HG02642 (cell line): ENCODE data around the gene PLEKHJ1.

ENCODE experiments used
- ATAC-seq: cut with Tn5 transposase; IDR thresholded peaks from one replicate; pipeline ENCODE4 v1.9.1; 2021; ENCODE audit warnings: mild to moderate bottlenecking; ENCODE audit not compliant: unreplicated experiment, poor library complexity

PLEKHJ1 gene

DNA sequence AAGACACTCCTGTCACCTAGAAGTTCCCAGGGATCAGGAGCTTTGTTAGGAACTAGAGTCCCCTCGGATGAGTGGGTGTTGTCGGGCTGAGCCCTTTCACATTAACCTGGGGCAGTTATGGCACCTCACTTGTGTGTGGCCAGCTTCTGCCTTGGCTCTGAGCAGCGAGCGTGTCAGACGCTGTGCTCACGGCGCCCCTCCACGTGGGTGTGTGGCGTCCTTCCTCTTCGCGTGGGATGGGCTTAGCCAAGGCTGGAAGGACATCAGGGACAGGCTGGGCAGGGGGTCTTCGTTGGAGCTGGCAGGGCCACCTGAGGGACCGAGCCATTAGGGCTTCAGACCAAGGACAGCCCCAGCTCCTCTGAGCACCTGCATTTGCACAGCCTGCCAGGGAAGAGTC, 49.0 kb downstream of the PLEKHJ1 start:
- no peak for ATAC-seq

DNA sequence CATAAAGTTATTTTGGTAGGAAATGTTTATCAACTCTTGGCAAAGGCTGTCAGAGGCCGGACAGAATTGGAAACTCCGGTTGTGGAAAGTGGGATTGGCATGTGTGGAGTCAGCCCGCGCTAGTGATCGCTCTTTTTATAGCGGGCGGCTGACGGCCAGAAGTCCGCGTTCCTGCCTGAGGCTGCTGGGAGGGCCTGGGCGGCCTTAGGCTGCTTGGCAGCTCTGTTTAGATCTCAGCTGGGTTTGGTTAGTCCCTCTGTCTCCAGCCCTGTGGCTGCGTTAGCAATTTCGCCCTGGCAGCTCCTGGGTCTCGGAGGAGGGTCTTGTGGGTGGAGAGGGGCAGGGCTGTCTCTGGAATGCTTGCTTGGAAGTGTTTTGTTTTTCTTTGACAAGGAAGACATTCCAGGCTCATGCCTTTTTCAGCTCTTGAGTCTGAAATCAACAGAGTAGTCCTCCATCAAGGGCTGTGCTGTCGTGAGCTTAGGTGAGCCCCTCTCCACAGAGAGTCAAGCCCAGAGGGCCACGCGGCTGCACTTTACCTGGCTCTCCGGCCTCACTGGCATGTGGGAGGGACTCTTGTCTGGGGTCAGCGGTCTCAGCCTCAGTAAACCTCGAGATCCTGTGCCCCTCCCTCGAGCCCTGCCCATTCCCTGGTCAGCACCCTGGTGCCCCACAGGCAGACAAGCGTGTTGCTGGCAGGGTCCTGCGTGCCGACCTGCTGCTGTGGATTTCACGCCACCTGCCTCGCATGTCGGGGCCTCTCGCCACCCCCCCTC, 49.9 kb downstream of the PLEKHJ1 start:
- no peak for ATAC-seq

DNA sequence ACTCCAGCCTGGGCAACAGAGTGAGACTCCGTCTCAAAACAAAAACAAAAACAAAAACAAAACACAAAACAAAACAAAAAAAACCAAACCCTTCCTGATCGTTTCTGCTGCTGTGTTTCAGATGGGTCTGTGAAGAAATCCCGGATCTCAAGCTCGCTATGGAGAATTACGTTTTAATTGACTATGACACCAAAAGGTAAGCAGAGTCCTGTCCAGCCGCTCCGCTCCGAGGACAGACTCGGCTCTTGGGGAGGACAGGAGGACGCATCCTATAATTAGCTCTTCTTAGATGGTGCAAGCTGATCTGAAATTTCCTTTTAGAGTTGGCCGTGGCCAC, 50.4 kb downstream of the PLEKHJ1 start:
- no peak for ATAC-seq

DNA sequence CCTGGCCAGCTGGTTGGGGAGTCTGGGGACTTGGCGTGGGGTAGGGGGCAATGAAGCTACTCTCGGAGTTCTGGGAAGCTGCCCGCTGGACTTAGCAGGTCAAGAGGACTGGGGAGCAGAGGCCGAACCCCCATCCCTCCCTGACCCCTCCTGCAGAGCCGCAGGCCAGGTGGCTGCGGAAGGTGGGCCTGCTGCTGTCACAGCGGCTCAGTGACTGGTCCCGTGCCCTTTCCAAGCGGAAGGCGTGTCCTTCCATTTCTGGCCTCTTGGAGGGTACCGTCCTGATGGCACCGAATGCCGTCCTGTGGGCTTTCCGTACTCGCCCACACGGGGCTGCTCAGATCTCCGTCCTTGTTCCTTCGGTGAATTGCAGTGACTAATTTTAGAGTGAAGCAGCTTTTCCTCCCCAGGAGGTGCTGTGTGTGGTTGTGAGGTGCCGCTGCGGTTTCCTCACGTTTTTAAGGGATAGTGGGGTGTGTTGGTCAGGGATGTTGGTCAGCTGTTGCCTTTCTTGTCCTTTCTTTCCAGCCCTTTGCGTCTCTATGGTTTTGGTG, 51.6 kb downstream of the PLEKHJ1 start:
- ATAC-seq: no peak
